Lung (tissue), 12 donors: ENCODE data around the gene FAM168A. TPM values are rescaled to one million over a fixed set of nuclear protein-coding genes. Genes with fewer than 3 reads are reported as not detected.
"Not testable (repeated sequence)": the region's sequence is repeated elsewhere in the genome, so short reads cannot be mapped to it uniquely, and the experiment has no call there.

ENCODE experiments used
- ATAC-seq: fragments of 200-7000 bp; cut with Tn5 transposase; one replicate; pipeline ENCODE4 v1.9.1; 2020; ENCODE audit warnings: moderate number of reproducible peaks; ENCODE audit not compliant: insufficient read depth, low FRiP score
- DNase-seq, 3 donors: peaks; one replicate each; pipeline ENCODE4 v3.0.0-alpha.2; 2013 to 2017
- H3K27ac ChIP-seq, 2 donors: one replicate each; pipeline ENCODE4 v1.5.1; 2013; ENCODE audit warnings: mild to moderate bottlenecking in 2 of 2, moderate library complexity in 2 of 2, control low read depth in 1 of 2, inconsistent platforms in 1 of 2, low read depth in 1 of 2, low read length in 1 of 2
- H3K27me3 ChIP-seq, 3 donors: one replicate each; pipeline ENCODE4 v1.5.1; 2013; ENCODE audit warnings: low read length in 2 of 3; ENCODE audit not compliant: control insufficient read depth in 3 of 3, insufficient read depth in 3 of 3
- H3K36me3 ChIP-seq, 4 donors: one replicate each; pipeline ENCODE4 v1.5.1; 2013; ENCODE audit warnings: low read length in 4 of 4, mild to moderate bottlenecking in 1 of 4, moderate library complexity in 1 of 4; ENCODE audit not compliant: control insufficient read depth in 4 of 4, insufficient read depth in 4 of 4
- H3K4me1 ChIP-seq, 5 donors: one replicate each; pipeline ENCODE4 v1.5.1; 2013; ENCODE audit warnings: low read length in 5 of 5, mild to moderate bottlenecking in 2 of 5, moderate library complexity in 1 of 5; ENCODE audit not compliant: control insufficient read depth in 5 of 5, insufficient read depth in 5 of 5
- H3K4me3 ChIP-seq: one replicate; pipeline ENCODE4 v1.5.1; 2013; ENCODE audit warnings: mild to moderate bottlenecking, control low read depth, moderate library complexity
- H3K9ac ChIP-seq, 2 donors: one replicate each; pipeline ENCODE4 v1.5.1; 2013; ENCODE audit warnings: low read length in 2 of 2, control low read depth in 1 of 2; ENCODE audit not compliant: insufficient read depth in 1 of 2
- H3K9me3 ChIP-seq, 4 donors: one replicate each; pipeline ENCODE4 v1.5.1; 2013; ENCODE audit warnings: low read length in 3 of 4, mild to moderate bottlenecking in 1 of 4, moderate library complexity in 1 of 4; ENCODE audit not compliant: control insufficient read depth in 4 of 4, insufficient read depth in 3 of 4
- WGBS, 2 donors: extraction: QIAGEN DNeasy Blood & Tissue Kit; methylation state at CpG; one replicate each; pipeline ENCODE4 v1.1.7; 2013; 5-methylcytosine and 5-hydroxymethylcytosine counted together
- polyA plus RNA-seq, 2 donors: library from polyadenylated mRNA; stranded (reverse); fragments of 200-250 nt; gene quantifications; one replicate each; pipeline ENCODE4 v1.2.1, GENCODE V29; 2013
- total RNA-seq, 2 donors: library from RNA; depleted of rRNA in 1 of 2; stranded (reverse); fragments of >200 nt in 1 of 2; gene quantifications; one replicate each; pipeline ENCODE4 v1.2.1, GENCODE V29; 2014 to 2021
- TF ChIP-seq, protein P1 (sequence below): IDR thresholded peaks from 2 replicates; pipeline ENCODE4 v1.5.1; 2012; ENCODE audit warnings: mild to moderate bottlenecking; ENCODE audit errors: control extremely low read depth, extremely low read depth
- donor health status: control.
- donor health status: control.
- donor health status: Bipolar disorder and iron deficiency.
- donor health status: healthy.
- donor health status: DM: yes; HTN: yes; CAD: no.

The FAM168A gene
- total and polyA plus RNA-seq, 4 donors = 6.7 to 25.5 (median 17.1) TPM

DNA sequence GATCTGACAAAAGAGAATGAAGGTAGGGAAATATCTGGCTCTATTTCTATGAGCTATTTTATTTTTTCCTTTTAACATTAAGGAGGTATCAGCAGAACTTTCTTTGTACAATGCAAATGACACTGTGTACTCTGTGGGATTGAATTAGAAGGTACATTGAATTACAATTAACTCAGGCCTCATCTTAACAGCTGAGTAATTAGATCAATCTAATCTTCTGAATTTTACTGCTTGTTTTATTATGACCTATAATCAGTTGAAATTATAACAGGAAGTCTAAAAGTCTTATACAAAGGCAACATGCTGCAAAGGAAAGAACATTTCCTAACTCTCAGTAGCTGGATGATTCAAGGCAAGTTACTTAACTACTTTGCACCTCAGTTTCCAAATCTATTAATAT, 151.9 kb downstream of the FAM168A start:
- Histone ChIP-seq H3K27ac (no peak overlapping the region), H3K36me3 (no peaks in the 10 kb centered on the region), H3K4me1 (peaks cover 0 to 16% (median 0%) of the 10 kb centered on the region in 5 donors), H3K9me3 (no peaks in the 10 kb centered on the region), H3K4me3 (no peak overlapping the region), H3K9ac (no peak overlapping the region), H3K27me3 (no peaks in the 10 kb centered on the region)
- TF ChIP-seq, protein P1, sequence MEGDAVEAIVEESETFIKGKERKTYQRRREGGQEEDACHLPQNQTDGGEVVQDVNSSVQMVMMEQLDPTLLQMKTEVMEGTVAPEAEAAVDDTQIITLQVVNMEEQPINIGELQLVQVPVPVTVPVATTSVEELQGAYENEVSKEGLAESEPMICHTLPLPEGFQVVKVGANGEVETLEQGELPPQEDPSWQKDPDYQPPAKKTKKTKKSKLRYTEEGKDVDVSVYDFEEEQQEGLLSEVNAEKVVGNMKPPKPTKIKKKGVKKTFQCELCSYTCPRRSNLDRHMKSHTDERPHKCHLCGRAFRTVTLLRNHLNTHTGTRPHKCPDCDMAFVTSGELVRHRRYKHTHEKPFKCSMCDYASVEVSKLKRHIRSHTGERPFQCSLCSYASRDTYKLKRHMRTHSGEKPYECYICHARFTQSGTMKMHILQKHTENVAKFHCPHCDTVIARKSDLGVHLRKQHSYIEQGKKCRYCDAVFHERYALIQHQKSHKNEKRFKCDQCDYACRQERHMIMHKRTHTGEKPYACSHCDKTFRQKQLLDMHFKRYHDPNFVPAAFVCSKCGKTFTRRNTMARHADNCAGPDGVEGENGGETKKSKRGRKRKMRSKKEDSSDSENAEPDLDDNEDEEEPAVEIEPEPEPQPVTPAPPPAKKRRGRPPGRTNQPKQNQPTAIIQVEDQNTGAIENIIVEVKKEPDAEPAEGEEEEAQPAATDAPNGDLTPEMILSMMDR = no peak
- DNase-seq (no peak), ATAC-seq (no peak)

GRCh38 chr11:73439002-73439843, 158.7 kb downstream of the FAM168A start:
- no peak overlapping the region for H3K4me3 ChIP-seq
- ATAC-seq = no peak
- no peaks in the 10 kb centered on the region for H3K36me3 ChIP-seq
- H3K9ac ChIP-seq = no peak overlapping the region
- H3K9me3 ChIP-seq = no peaks in the 10 kb centered on the region
- peaks cover 0 to 15% (median 12%) of the 10 kb centered on the region in 5 donors for H3K4me1 ChIP-seq
- TF ChIP-seq, protein P1 = no peak
- no peak overlapping the region for H3K27ac ChIP-seq
- H3K27me3 ChIP-seq = no peaks in the 10 kb centered on the region
- 87 to 92% methylated on average over 5 of the region's 5 CpGs for WGBS, 2 donors
- peak in 2 of 3 donors; percentile 16 to 32 for DNase-seq

DNA sequence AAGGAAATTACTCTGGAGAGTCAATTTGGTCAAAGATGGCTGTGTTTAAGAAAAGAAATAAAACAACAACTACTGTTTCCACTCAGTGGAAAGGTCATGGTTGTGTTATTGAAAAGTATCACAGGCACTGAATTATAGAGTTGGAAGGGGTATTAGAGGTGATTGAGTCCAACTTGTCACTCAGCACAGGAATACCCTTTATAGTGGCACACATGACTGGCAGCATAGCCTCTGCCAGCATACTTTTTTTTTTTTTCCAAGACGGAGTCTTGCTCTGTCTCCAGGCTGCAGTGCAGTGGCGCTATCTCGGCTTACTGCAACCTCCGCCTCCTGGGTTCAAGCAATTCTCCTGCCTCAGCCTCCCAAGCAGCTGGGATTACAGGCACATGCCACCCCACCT, 161.1 kb downstream of the FAM168A start:
- H3K27me3 ChIP-seq, H3K9me3 ChIP-seq, ATAC-seq, H3K9ac ChIP-seq, H3K4me3 ChIP-seq, H3K36me3 ChIP-seq, H3K27ac ChIP-seq, DNase-seq: not testable (repeated sequence)
- 96 to 98% methylated on average over 4 of the region's 4 CpGs for WGBS, 2 donors
- H3K4me1 ChIP-seq = peaks cover 0 to 15% (median 12%) of the 10 kb centered on the region in 5 donors

DNA sequence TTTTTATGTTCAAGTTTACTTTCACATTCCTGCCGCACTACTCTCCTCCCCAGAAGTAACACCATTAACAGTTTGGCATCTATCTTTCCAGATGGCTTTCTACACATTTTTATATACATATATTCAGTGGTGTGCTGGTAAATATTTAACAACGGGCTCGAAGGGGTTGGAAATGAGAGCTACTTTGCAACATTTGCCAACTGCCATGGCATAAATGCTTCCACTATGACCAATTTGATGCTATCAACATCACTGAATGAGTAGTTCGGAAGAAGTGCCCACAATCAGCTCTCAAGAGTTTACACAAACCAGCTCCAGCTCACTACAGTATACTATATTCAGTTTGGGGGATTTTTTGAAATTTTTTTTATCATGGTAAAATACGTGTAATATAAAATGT, 166.5 kb downstream of the FAM168A start:
- no peak overlapping the region for H3K27ac ChIP-seq
- DNase-seq (no peak), ATAC-seq (no peak)
- peaks cover 0 to 2% (median 0%) of the 10 kb centered on the region in 4 donors for H3K36me3 ChIP-seq
- 84 to 89% methylated on average over 5 of the region's 5 CpGs for WGBS, 2 donors
- no peak overlapping the region for H3K9ac ChIP-seq
- no peaks in the 10 kb centered on the region for H3K9me3 ChIP-seq
- no peak overlapping the region for H3K4me3 ChIP-seq
- TF ChIP-seq, protein P1 = no peak
- peaks cover 0 to 2% (median 0%) of the 10 kb centered on the region in 5 donors for H3K4me1 ChIP-seq
- H3K27me3 ChIP-seq = no peaks in the 10 kb centered on the region
